ENCODE data around the gene INSIG2.
"Not testable (repeated sequence)": the region's sequence is repeated elsewhere in the genome, so short reads cannot be mapped to it uniquely, and the experiment has no call there.

The INSIG2 gene

DNA sequence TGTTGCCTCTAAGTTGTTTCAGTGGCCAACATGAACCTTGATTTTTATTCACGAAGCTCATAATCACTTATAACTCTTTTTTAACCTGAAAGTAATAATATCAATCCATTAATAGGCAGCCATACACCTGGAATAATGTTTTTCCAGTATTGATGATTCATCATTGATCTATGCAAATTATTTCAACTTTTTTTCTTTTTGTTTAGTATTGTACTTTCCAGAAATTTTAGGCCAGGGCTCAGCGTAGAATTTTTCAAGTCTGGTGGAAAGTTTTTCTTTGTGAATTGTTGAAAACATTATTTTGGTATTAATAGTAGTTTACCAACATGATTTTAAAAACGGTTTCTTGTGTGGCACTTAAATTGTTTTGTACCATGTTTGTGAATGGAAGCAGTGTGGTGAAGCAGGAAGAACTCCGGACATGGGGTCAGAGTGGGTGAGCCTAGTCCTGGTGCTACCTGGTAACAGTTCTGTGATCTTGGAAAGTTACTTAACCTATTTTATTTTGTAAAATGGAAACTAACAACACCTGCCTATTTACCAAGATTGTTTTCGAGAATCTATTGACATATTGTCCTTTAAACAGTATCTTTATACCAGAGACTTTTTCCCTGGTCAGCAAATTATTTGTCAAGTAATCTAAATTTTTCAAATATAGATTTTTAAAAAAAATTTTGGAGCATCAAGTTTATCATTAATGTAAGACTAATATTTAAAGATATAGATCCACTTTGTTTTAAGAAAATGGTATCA lies 2.3 kb downstream of the INSIG2 start:
- Histone ChIP-seq H3K27me3 (ENCODE audit: control insufficient read depth, insufficient read depth, low read length) (peaks cover 6% of the 10 kb centered on the region), H3K4me1 (ENCODE audit: control insufficient read depth, insufficient read depth, low read length) (peaks cover 23% of the 10 kb centered on the region), H3K36me3 (ENCODE audit: insufficient read depth, low read length) (no peaks in the 10 kb centered on the region), H3K4me2 (ENCODE audit: low read length) (peak overlapping the region; percentile 95), H3K9ac (ENCODE audit: low read depth, low read length) (peak overlapping the region; percentile 82), H3K9me3 (replicated peaks; ENCODE audit: low read length) (no peaks in the 10 kb centered on the region), H3K4me3 (ENCODE audit: low read length) (peak overlapping the region; percentile 79)

DNA sequence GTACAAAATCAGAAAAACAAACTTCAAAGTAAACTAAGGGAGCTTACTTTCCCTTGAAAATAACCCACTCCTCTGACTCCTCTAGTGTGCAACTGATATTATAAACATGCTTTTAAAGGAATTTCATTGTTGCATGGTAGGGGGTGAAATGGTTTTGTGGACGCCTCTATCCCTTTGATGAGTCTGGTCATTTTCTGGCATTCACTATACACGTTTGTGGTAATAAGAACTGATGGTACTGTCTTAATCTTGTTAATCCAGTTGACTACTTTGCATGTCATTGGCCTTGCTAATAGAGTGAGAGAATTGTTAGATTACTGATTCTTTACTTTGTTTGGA lies 2.8 kb downstream of the INSIG2 start:
- H3K4me2 ChIP-seq (ENCODE audit: low read length), result no peak overlapping the region
- H3K9ac ChIP-seq (ENCODE audit: low read depth, low read length), result no peak overlapping the region
- no peak overlapping the region for H3K4me3 ChIP-seq (ENCODE audit: low read length)

DNA sequence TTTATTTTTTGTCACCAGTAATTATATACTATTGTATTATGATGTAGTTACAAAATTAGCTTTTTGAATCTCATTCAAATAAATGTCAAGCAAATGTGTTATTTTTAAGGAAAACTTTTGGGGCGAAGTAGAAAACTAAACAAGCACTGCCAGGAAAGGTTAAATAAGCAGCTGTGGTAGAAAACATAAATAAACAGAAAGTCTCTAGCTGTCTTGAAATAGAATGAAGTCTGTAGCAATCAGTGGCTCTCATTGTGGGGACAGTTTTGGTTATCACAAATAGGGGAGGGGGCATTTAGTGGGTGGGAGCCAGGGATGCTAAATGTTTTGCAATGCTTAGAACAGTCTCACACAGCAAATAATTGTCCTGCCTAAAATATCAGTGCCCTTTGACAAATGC lies 3.4 kb downstream of the INSIG2 start:
- Histone ChIP-seq H3K27me3 (ENCODE audit: control insufficient read depth, insufficient read depth, low read length) (no peaks in the 10 kb centered on the region), H3K4me1 (ENCODE audit: control insufficient read depth, insufficient read depth, low read length) (peaks cover 23% of the 10 kb centered on the region), H3K4me3 (ENCODE audit: low read length) (no peak overlapping the region), H3K9ac (ENCODE audit: low read depth, low read length) (no peak overlapping the region), H3K9me3 (replicated peaks; ENCODE audit: low read length) (no peaks in the 10 kb centered on the region), H3K36me3 (ENCODE audit: insufficient read depth, low read length) (no peaks in the 10 kb centered on the region), H3K4me2 (ENCODE audit: low read length) (no peak overlapping the region)

More for the DNA sequence above, 2.8 kb downstream of the INSIG2 start:
- H3K36me3 ChIP-seq (ENCODE audit: insufficient read depth, low read length), result no peaks in the 10 kb centered on the region
- peaks cover 23% of the 10 kb centered on the region for H3K4me1 ChIP-seq (ENCODE audit: control insufficient read depth, insufficient read depth, low read length)
- no peaks in the 10 kb centered on the region for H3K9me3 ChIP-seq (replicated peaks; ENCODE audit: low read length)
- peaks cover 3% of the 10 kb centered on the region for H3K27me3 ChIP-seq (ENCODE audit: control insufficient read depth, insufficient read depth, low read length)

- H3K9ac ChIP-seq (ENCODE audit: low read depth, low read length); H3K9me3 ChIP-seq (replicated peaks; ENCODE audit: low read length); H3K4me2 ChIP-seq (ENCODE audit: low read length); H3K4me3 ChIP-seq (ENCODE audit: low read length); H3K27me3 ChIP-seq (ENCODE audit: control insufficient read depth, insufficient read depth, low read length); H3K36me3 ChIP-seq (ENCODE audit: insufficient read depth, low read length): not testable (repeated sequence)
- peaks cover 20% of the 10 kb centered on the region for H3K4me1 ChIP-seq (ENCODE audit: control insufficient read depth, insufficient read depth, low read length)
Observed at GRCh38 chr2:118094102-118094501, 5.8 kb downstream of the INSIG2 start.

GRCh38 chr2:118094503-118094902 lies 6.2 kb downstream of the INSIG2 start:
- no peak overlapping the region for H3K4me2 ChIP-seq (ENCODE audit: low read length)
- no peak overlapping the region for H3K4me3 ChIP-seq (ENCODE audit: low read length)
- H3K9ac ChIP-seq (ENCODE audit: low read depth, low read length), result no peak overlapping the region
- H3K27me3 ChIP-seq (ENCODE audit: control insufficient read depth, insufficient read depth, low read length), result no peaks in the 10 kb centered on the region
- H3K4me1 ChIP-seq (ENCODE audit: control insufficient read depth, insufficient read depth, low read length), result peaks cover 20% of the 10 kb centered on the region
- H3K9me3 ChIP-seq (replicated peaks; ENCODE audit: low read length), result no peaks in the 10 kb centered on the region
- H3K36me3 ChIP-seq (ENCODE audit: insufficient read depth, low read length), result peaks cover 4% of the 10 kb centered on the region

GRCh38 chr2:118095610-118096009 lies 7.3 kb downstream of the INSIG2 start:
- Histone ChIP-seq H3K9me3 (replicated peaks; ENCODE audit: low read length) (no peaks in the 10 kb centered on the region), H3K4me1 (ENCODE audit: control insufficient read depth, insufficient read depth, low read length) (peaks cover 10% of the 10 kb centered on the region), H3K4me3 (ENCODE audit: low read length) (no peak overlapping the region), H3K27me3 (ENCODE audit: control insufficient read depth, insufficient read depth, low read length) (no peaks in the 10 kb centered on the region), H3K4me2 (ENCODE audit: low read length) (no peak overlapping the region), H3K36me3 (ENCODE audit: insufficient read depth, low read length) (peaks cover 4% of the 10 kb centered on the region), H3K9ac (ENCODE audit: low read depth, low read length) (no peak overlapping the region)

GRCh38 chr2:118097657-118098056 lies 9.4 kb downstream of the INSIG2 start:
- no peaks in the 10 kb centered on the region for H3K27me3 ChIP-seq (ENCODE audit: control insufficient read depth, insufficient read depth, low read length)
- no peak overlapping the region for H3K4me3 ChIP-seq (ENCODE audit: low read length)
- H3K9ac ChIP-seq (ENCODE audit: low read depth, low read length), result no peak overlapping the region
- H3K9me3 ChIP-seq (replicated peaks; ENCODE audit: low read length), result no peaks in the 10 kb centered on the region
- H3K4me1 ChIP-seq (ENCODE audit: control insufficient read depth, insufficient read depth, low read length), result no peaks in the 10 kb centered on the region
- no peak overlapping the region for H3K4me2 ChIP-seq (ENCODE audit: low read length)
- peaks cover 4% of the 10 kb centered on the region for H3K36me3 ChIP-seq (ENCODE audit: insufficient read depth, low read length)

GRCh38 chr2:118098307-118099030 lies 10.2 kb downstream of the INSIG2 start:
- H3K4me1 ChIP-seq (ENCODE audit: control insufficient read depth, insufficient read depth, low read length), result no peaks in the 10 kb centered on the region
- no peak overlapping the region for H3K4me3 ChIP-seq (ENCODE audit: low read length)
- H3K27me3 ChIP-seq (ENCODE audit: control insufficient read depth, insufficient read depth, low read length), result no peaks in the 10 kb centered on the region
- no peak overlapping the region for H3K9ac ChIP-seq (ENCODE audit: low read depth, low read length)
- no peaks in the 10 kb centered on the region for H3K9me3 ChIP-seq (replicated peaks; ENCODE audit: low read length)
- H3K36me3 ChIP-seq (ENCODE audit: insufficient read depth, low read length), result peaks cover 4% of the 10 kb centered on the region
- H3K4me2 ChIP-seq (ENCODE audit: low read length), result no peak overlapping the region

- Histone ChIP-seq H3K9ac (ENCODE audit: low read depth, low read length) (no peak overlapping the region), H3K36me3 (ENCODE audit: insufficient read depth, low read length) (peaks cover 3% of the 10 kb centered on the region), H3K27me3 (ENCODE audit: control insufficient read depth, insufficient read depth, low read length) (no peaks in the 10 kb centered on the region), H3K9me3 (replicated peaks; ENCODE audit: low read length) (no peaks in the 10 kb centered on the region), H3K4me1 (ENCODE audit: control insufficient read depth, insufficient read depth, low read length) (no peaks in the 10 kb centered on the region), H3K4me3 (ENCODE audit: low read length) (no peak overlapping the region), H3K4me2 (ENCODE audit: low read length) (no peak overlapping the region)
Observed at GRCh38 chr2:118102433-118103082, 14.3 kb downstream of the INSIG2 start.

- H3K36me3 ChIP-seq (ENCODE audit: insufficient read depth, low read length), result peaks cover 7% of the 10 kb centered on the region
- H3K4me2 ChIP-seq (ENCODE audit: low read length), result no peak overlapping the region
- no peak overlapping the region for H3K9ac ChIP-seq (ENCODE audit: low read depth, low read length)
- no peaks in the 10 kb centered on the region for H3K27me3 ChIP-seq (ENCODE audit: control insufficient read depth, insufficient read depth, low read length)
- H3K4me1 ChIP-seq (ENCODE audit: control insufficient read depth, insufficient read depth, low read length), result no peaks in the 10 kb centered on the region
- H3K9me3 ChIP-seq (replicated peaks; ENCODE audit: low read length), result no peaks in the 10 kb centered on the region
- no peak overlapping the region for H3K4me3 ChIP-seq (ENCODE audit: low read length)
Observed at GRCh38 chr2:118103951-118104940, 16.0 kb downstream of the INSIG2 start.

DNA sequence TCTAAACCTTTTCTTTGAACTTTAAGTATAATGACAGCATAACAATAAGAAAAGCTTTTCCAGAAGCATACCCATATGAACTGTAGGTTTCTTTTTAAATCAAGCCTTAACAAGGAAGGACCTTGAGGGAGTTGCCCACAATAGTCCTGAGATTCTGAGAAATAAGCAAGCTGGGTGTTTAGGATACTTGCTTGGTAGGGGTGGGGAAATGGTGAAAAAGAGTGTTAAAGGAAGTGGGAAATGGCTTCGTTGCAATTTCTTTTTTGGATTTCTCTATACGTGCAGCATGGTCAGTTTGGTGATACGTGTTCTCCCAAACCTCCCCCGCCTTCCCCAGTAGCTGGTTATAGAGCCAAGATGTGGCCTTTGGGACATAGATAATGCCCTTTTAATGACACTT lies 17.2 kb downstream of the INSIG2 start:
- no peak overlapping the region for H3K4me2 ChIP-seq (ENCODE audit: low read length)
- H3K36me3 ChIP-seq (ENCODE audit: insufficient read depth, low read length), result peaks cover 11% of the 10 kb centered on the region
- H3K27me3 ChIP-seq (ENCODE audit: control insufficient read depth, insufficient read depth, low read length), result no peaks in the 10 kb centered on the region
- H3K4me3 ChIP-seq (ENCODE audit: low read length), result no peak overlapping the region
- H3K4me1 ChIP-seq (ENCODE audit: control insufficient read depth, insufficient read depth, low read length), result no peaks in the 10 kb centered on the region
- H3K9ac ChIP-seq (ENCODE audit: low read depth, low read length), result no peak overlapping the region
- no peaks in the 10 kb centered on the region for H3K9me3 ChIP-seq (replicated peaks; ENCODE audit: low read length)

All from skeletal muscle satellite cell (primary cell).